HG03280 (cell line): ENCODE measurements around the gene NDUFS7.

Source experiments
- ATAC-seq: cut with Tn5 transposase; IDR thresholded peaks from one replicate; pipeline ENCODE4 v1.9.1; 2021; ENCODE audit warnings: mild to moderate bottlenecking, moderate library complexity; ENCODE audit not compliant: unreplicated experiment

NDUFS7 gene

DNA sequence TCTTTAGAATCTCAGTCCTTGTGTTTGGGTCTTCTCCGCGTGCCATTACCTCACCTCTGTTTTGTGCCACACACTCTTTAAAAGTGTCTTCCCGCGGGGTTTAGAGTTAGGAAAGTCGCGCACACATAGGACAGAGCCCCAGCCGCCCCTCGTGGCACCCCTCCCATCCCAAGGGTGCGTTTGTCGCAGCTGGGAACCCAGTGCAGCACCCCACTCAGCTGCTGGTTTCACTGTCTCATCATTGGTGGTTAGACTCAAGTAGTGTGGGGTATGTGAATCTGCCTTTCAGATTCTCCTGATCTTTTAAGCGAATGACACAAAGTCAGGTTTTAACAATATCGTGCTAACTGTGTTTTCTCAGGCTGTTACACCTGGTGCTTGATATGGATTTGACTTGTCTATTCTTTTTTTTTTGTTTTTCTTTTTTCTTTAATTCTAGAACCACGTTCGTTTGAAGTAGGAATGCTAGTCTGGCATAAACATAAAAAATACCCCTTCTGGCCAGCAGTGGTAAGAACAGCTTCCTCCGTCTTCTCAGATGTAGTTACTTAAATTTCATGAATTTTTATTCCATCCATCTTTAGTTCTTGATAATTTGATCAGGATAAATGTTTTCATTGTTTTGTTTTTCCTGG, 19.5 kb upstream of the NDUFS7 start:
- ATAC-seq = no peak

DNA sequence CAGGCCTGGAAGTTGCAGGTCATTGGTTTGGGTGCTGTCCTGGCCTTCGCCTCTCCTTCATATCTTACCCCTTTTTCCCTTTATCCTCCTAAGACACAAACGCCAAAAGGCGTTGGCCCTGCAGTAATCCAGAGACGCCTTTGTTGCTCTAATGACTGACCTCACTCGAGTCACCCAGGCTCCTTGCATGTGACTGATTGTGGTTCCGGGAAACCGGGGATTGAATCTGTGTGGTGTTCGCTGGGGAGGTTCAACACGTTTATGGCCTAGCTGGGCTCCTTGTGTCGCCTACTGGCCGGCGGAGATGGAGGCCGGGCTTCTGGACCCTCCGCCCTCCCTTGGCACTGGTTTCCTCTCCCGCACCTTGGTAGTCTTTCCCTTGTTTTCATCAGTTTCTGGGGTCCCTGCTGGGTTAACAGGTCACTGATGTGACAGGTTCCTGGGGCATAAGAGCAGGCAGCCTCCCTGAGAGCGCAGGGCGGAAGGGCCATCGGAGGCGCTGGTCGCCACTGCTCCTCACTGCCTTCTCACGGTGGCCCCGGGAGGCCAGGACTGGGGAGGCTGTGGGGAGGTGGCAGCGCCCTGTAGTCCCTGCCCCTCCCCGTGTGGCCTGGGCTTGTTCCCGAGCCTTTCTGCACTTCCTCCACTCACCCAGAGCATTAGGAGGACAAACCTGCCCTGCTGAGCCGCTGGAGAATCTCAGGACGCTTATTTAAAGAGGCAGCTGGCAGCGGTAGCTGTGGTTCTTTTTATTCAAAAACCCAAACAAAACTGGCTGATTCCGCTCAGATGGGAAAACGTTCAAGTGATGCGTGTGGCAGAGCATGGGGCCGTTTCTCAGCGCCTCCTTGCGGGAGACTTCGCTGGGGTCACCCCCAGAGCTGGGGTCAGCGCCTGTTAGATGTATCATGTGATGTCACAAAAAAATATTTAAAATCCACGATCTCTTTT, 18.1 kb upstream of the NDUFS7 start:
- no peak for ATAC-seq

DNA sequence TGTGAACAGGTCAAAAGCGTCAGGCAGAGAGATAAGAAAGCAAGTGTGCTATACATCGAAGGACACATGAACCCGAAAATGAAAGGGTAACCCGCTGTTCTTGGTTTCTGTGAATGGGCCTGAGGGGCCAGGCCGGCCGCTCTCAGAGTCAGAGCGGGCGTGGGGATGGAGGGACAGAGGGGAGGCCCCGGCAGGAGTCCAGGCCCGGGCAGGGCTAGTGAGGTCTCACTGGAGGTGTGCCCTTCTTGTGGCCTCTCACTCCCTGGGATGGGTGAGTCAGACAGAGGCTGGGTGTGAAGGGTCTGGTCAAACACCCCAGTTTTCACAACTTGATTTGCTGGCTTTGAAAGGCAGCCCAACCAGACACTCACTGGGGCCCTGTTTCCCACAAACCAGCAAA, 17.4 kb upstream of the NDUFS7 start:
- ATAC-seq = no peak

DNA sequence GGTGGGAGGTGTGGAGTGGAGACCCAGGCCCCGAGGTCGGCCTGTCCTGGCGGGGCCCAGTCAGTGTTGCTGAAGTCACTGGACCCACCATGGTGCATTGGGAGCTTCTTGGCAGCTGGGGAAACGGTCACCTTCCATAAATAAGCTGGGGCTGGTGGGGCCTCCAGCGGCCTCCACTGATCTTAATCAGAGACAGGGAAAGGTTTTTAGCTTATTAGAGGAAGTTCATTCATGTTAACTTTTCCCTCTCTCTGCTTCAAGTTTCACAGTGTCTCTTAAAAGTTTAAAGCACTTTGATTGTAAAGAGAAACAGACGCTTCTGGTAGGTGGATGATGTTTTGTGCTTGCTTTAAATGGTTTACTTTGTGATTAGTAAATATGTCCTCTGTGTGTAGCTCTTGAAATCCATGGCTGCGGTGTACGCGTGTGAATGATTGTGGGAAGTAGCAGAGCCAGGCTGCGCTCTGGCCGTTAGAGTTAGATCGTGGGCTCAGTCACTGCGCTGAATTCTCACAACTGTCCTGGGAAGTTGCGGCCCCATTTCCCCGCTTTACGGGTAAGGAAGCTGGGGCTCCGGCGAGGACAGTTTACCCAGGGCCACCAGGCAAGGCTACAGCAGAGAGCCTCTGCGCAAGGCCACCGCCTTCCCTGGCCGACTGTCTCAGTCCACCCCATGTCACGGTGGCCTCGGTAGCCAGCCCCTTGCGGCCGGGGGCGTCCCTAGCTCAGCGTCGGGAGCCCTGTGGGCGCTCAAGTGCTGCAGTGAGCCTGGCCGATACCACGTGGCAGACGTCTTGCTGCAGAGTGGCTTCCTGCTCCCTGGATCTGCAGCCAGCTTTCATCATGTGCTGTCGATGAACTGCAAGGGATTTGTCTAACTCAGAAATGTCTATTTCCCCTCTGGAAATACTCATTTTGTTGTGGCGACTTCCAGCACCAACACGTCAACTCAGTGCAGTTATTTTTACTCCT, 16.5 kb upstream of the NDUFS7 start:
- no peak for ATAC-seq

DNA sequence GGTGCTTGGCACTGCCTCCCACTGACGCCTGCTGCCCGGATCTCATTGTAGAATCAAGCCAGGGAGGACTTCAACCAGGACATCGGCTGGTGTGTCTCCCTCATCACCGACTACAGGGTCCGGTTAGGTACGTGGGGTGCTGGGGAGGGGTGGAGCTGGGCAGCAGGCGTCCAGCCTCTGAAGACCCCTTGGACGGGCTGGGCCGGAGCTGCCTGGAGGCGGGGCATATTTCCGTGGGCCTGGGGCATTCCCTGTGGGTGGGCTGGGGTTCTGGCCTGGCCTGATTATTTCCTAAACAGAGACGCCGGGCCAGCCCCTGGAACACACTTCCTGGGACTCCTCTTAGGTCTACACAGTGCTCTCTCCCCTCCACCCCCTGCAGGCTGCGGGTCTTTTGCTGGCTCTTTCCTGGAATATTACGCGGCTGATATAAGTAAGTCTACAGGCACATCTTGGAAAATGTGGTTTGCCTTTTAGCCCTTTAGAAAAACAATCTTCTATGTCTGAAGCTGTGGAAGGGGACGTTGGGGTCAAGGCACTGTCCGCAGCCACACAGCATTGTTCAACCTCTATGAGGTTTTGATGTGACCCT, 14.4 kb upstream of the NDUFS7 start:
- no peak for ATAC-seq

DNA sequence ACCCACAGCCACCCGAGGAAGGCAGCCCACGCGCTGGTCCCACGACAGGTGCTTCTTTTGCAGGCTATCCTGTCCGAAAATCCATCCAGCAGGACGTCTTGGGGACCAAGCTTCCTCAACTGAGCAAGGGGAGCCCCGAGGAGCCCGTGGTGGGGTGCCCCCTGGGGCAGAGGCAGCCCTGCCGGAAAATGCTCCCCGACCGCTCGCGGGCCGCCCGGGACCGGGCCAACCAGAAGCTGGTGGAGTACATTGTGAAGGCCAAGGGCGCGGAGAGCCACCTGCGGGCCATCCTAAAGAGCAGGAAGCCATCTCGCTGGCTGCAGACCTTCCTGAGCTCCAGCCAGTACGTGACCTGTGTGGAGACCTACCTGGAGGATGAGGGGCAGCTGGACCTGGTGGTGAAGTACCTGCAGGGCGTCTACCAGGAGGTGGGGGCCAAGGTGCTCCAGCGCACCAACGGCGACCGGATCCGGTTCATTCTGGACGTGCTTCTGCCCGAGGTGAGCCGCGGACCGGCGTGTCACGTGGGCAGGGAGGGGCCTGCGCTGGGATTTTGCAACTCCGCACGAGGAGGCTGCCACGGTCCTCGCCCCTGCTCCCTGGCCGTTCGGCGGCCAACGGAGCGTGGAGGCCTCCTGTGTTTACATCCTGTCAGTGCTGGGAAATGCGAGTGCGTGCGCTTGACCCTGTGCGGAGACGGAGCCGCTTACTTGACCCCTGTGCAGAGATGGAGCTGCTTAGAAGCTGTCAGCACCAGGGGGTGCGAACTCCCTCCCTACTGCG, 12.9 kb upstream of the NDUFS7 start:
- ATAC-seq = no peak

DNA sequence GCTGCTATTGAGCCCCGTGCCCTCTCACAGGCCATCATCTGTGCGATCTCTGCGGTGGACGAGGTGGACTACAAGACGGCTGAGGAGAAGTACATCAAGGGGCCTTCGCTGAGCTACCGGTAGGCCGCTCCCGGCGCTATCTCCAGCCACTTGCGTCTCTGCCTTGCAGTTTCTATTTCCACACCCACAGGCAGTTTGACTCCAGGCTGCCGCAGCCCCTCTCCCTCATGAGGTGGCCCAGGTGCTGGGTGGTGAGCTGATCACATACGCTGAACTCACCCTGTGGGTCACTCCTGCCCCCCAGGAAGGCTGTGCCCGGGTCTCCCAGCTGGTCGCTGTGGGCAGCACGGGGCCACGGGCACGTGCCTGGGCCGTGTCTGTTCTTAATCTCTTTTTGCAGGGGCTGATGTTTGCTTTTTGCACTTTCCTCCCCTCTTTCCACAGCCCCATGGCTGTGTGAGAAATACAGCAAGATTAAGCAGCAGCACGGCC, 10.6 kb upstream of the NDUFS7 start:
- ATAC-seq = no peak

DNA sequence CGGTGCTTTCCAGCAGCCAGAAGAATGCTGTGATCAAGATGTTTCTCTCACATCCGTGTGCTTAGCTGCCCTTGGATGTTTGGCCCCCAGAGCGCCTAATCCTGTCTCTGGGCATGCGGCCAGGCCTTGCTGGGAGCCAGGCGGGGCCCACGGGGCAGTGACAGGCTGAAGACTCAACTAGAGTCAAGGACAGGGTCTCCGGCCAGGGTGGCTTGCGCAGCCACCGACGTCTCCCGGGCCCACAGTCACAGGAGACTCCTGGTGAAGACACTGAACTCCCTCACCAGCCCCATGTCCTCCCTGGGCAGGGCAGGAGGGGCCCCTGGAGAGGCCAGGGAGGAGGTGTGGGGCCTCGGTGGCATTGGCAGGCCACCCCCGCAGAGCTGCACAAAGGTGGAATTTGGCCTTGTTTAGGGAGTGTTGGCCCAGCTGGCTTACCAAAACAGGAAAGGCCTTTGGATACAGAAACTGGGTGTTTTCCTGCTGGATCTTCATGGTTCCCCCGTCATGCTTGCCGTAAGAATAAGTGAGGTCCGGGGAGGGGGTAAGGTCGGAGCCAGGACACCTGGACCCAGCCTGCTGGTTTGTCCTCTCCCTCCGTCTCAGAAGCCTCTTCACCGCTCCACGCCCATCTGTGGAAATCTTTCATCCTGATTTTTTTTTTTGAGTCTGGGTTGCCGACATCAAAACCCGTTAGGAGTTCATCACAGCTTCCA, 10.0 kb upstream of the NDUFS7 start:
- ATAC-seq = no peak

DNA sequence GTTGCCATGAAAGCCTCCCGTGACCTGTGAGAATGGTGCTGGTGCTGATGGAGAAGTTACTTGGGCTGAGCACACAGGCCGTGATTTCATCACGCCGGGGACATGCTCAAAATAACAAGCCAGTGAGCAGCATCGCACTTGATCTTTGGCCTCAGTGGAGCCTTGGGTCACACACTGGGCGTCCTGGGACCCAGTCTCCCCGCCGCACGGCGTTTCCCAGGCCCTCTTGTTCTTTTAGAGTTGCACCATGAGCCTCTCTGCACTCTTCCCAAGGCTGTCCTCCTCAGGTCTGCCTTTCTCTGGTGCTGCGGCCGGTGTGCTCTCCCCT, 9.5 kb upstream of the NDUFS7 start:
- ATAC-seq = no peak

DNA sequence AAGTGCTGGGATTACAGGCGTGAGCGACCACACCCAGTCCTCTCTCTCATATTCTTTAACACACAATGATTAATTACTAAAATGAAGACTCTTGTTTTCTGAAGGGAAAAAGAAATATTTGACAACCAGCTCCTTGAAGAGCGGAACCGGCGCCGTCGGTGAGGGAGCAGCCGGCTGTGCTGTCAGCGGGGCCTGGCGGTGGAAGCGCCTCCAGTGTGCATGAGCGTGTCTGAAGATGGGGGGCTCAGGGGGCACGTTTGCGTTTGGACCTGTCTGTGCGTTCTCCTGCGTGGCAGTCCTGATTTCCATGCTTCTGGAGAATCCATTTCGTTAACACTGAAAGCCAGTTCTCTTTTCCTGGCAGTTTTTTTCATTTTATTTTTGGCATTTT, 7.3 kb upstream of the NDUFS7 start:
- ATAC-seq = no peak

DNA sequence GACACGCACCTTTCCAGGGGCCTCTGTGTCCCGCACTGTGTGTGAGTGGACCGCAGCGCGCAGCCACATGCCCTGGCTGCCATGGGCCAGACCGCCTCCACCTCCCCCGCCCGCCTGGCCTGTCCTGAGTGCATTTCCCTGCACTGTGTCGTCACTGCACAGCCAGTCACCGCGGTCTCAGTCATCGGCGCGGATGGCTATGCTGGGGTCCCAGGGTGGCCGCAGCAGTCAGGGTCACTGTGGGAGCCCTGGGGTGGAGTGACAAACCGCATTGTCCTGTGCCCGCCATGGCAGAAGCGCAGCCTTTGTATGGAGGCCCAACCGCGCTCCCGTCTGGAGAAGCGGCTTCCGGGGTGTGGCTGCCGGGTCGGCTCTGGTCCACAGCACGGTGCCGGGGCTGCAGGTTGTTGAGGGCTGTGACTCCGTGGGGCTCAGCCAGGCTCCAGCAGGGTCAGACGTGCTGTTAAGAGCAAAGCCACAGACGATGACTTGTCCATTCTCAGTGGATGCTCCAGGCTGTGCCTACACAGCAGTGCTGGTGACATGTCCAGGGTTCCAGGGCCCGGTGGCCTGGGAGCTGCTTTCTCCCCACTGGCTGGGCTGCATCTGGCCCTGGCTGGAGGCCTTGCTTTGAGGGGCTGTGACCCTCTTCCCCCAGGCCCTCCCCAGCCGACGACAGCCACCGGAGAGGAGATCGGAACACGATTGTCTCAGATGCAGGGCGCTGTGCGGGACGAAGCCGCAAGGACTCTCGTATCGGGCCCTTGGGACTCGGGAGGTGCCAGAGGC, 6.3 kb upstream of the NDUFS7 start:
- no peak for ATAC-seq

DNA sequence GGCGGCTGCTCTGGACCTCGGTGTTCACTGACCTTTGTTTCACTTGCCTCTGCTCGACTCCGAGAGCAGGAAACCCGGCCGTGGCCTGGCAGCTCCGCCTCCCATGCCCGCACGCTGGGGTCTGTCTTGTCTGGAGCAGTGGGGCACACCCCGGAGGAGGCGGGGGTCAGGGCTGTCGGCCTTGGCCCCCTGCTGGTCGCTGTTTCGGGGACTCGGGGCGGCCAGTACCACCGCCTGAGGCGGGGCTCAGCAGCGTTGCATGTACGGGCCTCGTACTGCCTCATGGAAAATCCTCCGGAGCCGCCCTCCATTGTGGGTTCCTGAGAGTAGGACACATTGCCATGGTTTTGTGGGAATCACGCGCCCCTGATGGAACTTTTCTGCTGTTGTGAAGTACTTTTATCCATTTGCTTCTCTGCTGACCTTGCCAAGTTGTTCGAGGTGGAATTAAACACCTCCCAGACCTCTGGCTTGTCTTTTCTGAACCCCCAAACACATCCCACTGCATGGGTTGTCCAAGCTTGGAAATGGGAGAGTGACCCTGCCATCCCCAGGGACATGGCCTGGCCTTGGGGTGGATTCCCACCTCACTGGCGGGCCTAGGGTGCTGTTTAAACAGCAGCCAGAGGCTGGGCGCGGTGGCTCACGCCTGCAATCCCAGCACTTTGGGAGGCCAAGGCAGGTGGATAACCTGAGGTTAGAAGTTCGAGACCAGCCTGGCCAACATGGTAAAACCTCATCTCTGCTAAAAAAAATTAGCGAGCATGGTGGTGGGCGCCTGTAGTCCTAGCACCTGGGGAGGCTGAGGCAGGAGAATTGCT, 5.5 kb upstream of the NDUFS7 start:
- no peak for ATAC-seq

DNA sequence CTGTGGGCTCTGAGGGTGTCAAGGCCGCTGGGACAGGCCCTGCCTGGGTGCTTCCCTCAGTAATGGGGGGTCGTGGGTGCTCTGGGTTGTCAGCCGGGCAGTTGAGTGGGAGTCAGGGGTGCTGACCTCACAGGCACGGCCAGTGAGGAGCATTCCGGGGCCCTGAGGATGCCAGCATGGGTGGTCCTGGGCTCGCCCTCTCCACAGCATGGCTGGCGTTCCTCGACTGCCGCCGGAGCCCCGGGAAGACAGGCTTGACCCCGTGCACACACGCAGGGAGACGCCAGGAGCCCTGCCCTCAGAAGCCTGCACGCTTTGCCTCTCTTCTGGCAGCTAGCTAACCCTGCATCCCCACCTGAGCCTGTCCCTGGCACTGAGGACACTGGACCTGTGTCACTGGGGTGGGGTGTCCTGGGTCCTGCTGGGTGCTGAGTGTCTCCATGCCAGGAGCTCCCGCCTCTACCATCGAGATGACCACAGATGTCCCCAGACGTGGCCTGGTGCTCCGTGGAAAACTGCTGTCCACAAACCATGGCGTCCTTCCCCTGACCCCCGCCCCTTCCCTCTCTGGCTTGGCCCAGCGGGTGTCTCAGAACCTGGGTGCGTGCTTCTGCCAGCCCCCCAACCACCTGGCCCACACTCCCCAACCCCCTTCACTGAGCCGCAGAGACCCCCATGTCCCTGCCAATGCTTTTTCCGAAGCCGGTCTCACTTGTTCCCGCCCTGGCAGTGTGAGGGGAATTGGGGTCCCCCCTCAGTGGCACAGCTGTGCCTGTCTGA, 4.4 kb upstream of the NDUFS7 start:
- ATAC-seq = no peak

DNA sequence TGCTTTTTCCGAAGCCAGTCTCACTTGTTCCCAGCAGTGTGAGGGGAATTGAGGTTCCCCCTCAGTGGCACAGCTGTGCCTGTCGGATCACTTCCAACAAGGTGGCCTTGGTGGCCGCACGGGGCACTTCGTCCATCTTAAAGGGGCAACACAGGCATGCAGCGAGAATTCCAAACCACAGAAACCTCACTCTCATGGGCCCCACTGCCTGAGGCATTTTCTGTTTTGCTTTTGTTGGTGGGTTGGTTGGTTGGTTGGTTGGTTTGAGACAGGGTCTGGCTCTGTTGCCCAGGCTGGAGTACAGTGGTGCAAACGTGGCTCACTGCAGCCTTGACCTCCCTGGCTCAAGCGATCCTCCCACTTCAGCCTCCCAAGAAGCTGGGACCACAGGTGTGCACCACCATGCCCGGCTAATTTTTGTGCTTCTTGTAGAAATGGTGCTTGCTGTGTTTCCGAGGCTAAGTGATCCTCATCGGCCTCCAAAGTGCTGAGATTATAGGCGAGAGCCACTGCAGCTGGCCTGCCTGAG, 3.7 kb upstream of the NDUFS7 start:
- ATAC-seq = no peak

DNA sequence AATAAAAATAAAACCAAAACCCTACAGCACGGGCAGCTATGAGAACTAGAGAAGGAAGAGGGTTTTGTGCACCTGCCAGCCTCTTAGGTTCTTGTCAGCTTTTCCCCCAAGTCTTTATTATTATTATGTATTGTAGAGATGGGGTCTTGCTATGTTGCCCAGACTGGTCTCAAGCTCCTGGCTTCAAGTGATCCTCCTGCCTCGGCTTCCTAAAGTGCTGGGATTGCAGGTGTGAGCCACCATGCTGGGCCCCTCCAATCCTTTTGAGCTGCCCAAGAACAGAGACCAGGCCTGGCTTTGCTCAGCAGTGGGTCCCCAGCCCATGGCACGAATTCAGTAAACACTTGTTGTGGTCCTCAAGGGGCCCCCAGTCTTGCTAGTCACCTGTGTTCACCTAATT, 1.5 kb upstream of the NDUFS7 start:
- no peak for ATAC-seq

DNA sequence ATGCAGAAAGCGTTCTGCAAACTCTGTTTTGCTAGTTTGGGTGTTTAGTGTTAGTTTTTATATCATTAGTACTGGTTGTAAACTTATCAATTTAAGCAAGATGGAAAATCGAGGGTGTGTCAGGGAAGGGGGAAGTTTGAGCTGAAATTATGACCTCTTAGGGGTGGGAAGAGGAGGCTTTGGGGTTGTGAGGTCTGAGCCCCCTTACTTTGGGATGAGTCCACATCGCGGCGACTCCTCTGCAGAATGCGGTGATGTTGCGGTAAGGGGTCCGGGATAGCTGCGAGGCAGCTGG, 743 bp upstream of the NDUFS7 start:
- ATAC-seq = no peak

DNA sequence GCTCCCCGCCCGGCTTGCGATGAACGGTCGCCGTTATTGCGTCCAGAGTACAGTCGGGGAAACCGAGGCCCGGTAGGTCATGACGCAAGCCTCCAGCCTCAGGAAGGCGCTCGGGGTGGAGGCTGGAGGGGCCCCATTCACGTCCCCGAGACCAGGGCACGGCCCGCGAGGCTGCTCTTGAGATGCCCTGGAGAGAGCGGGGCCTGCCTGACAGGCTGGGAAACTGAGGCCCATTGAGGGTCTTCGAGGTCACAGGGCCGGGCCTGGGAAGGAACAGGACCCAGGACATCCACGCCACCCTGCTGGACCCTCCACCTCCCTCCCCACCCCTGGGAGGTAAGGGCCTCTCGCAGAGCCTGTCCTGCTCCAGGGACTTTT, 367 bp downstream of the NDUFS7 start:
- ATAC-seq = peak; percentile 1
